Suppressor macrophage (primary cell): Measurements from ENCODE around the gene FLVCR2.

ENCODE experiments used
- DNase-seq, 4 experiments: peaks; one replicate each; pipeline ENCODE4 v3.0.0-alpha.2; 2020 to 2022

Gene FLVCR2

DNA sequence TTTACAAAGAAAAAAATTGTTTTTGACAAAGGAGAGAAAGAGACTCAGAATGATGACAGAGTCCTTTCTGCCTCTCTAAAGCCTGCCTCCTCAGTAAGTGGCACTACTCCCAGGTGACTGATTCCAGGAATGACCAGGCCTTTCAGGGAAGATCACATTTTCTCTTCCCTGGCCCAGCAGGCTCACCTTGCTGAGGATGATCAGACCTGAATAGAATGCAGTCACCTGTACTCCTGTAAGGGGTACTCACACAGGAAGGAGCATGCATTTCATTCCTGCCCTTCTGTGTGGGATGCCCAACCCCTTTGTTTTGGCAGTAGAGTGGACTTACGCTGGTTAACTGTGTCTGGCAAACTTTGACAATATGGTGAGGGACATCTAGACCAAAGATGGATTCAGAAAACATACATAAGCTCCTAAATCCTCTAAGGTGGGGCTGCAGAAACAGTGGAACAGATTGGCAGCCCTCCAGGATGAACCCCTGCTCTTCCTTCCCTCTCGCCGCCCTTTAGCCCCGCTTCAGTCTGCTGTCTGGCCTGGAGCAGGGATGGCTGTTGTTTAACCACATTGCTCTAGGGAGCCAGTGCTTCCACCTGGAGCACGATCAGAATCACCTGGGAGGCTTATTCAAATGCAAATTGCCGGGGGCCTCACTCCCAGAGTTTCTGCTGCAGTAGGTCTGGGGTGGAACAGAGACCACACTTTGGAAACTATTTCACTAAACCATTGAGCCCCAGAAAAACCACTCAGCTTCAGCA is 52.5 kb downstream of the FLVCR2 start:
- no peak for DNase-seq

DNA sequence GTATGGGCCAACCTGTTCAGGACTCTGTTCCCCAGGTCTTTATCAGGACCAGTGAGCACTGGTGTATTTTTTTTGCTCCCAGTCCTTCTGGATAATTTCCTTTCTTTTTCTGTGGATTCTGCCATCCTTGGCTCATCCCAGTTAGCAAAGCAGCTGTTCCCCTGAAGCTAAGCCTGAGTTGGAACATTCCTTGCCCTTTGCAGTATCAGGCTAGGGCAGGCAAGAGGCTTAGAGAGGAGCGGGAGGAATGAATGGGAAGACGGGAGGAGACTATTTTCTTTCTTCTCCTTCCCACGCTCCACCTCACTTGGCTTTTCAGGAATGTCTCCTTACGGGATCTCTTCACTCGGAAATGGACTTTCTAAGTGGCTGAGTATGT is 53.0 kb downstream of the FLVCR2 start:
- DNase-seq = no peak

DNA sequence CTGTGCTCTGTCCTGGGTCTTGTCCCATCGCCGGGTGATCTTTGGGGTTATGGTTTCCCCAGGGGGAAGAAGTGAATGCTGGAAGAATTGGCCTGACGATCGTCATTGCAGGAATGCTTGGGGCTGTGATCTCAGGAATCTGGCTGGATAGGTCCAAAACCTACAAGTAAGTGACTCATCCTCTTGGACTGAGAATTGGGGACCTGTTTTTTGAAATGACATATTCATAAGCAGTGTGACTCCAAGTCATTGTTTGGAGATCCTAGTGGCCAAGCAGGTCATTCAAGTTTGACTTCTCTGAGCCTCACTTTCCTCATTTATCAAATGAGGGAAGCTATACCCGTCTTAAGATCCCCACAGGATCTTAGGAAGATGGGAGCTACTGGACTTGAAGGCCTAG is 56.4 kb downstream of the FLVCR2 start:
- no peak for DNase-seq

DNA sequence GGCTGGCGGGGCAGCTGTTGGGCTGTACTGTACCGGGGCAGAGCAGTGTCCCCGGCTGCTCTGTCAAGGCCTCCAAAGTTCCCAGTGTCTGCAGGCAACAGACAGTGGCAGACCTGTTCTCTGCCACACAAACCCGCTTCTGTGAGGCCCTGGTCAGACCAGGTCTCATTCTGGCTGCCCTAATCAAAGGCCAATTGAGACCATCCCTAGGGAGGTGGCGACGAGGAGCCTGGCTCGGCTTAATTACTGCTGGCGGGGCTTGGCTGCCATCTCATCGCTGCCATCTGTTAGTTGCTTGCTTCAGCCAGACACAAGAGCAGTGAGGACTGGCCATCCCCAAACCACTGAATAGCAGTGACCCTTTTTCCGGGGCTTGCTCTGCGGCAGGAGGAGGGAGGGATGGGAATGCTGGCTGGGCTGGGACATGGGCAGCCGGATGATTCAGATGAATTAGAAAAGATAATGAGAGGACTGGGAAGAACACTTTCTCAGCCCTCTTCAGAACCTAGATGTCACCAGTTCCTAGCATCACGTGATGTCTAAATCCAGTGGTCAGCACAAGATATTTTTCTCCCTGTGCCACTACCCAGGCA is 57.8 kb downstream of the FLVCR2 start:
- no peak for DNase-seq

DNA sequence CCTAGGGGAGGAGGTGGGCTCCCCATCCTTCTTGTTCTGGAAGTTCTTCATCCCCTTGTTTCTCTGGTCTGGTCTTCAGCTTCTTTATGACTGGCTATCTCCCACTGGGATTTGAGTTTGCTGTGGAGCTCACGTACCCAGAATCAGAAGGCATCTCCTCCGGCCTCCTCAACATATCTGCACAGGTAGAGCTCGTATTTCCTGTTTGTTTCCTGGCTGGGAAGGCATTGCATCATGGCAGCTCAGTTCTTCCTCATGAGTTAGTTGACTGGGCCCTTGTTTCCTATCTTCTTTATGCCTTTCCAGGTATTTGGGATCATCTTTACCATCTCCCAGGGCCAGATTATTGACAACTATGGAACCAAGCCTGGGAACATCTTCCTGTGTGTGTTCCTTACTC is 62.5 kb downstream of the FLVCR2 start:
- DNase-seq = no peak

DNA sequence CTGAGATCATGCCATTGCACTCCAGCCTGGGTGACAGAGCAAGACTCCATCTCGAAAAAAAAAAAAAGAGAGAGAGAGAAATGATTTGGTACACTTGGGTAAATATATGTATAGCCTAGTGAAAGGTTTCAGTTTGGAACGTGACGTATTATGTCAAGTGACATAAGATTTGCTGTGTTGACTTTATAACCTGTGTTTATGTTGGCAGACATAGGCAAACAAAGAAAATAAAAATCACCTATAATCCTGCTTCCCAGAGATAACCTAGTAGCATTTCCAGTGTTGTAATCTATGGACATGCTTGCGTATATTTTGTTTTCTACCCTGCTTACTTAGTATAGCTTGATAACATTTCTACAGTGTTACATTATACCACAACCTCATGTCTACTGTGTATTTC is 65.6 kb downstream of the FLVCR2 start:
- DNase-seq = no peak

DNA sequence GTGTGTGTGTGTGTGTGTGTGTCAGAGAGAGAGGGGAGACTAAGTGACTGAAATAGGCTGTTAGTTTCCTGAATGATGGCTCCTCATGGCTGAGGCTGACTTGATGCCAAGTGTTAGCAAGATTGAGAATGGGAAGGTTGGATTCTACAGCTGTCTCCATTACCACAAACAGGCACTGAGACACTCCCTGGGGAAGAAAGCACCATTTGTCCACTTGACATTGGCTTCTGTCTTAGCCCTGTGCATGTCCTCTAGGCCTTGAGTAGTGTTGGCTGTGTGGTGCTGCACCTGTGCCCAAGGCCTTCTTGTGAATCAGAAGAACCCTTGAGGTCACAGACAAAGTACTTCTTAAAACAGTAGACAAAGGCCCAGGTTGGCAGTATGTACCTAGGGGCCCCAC is 66.6 kb downstream of the FLVCR2 start:
- no peak for DNase-seq

DNA sequence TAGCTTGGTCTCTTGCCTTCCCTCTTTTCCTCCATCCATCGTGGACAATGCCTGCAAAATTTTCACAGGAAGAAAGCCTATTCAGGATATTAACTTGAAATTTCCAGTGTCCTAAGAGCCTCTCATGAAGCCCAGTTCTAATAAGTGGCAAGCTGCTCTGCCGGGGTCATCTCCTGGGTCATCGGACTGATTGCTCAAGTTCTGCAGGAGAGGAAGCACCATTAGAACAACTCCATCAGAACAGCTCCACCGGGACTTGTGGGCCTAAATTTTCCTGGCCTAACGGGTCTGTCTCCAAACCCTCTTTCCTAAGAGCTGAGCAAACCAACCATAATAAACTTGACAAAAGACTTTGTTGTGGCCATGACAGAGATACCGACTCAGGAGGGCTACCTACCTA is 68.3 kb downstream of the FLVCR2 start:
- no peak for DNase-seq

DNA sequence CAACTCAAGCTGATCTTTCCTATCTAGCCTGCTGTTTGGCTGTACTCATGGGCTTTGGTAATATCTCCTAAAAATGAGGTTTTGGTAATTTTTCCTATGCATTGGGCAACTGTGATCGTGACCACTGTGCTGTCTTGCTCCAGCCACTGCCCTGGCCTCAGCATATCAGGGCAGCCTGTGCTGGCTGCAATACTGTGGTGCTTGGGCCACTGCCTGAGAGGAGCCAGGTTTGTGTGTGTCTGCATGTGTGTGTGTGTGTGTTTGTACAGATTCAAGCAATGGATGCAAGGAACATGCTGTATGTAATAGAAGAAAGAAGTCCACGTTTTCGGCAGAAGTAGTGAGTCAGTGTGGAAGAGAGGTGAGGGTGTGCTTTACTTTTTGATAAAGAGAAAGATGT is 69.2 kb downstream of the FLVCR2 start:
- no peak for DNase-seq

DNA sequence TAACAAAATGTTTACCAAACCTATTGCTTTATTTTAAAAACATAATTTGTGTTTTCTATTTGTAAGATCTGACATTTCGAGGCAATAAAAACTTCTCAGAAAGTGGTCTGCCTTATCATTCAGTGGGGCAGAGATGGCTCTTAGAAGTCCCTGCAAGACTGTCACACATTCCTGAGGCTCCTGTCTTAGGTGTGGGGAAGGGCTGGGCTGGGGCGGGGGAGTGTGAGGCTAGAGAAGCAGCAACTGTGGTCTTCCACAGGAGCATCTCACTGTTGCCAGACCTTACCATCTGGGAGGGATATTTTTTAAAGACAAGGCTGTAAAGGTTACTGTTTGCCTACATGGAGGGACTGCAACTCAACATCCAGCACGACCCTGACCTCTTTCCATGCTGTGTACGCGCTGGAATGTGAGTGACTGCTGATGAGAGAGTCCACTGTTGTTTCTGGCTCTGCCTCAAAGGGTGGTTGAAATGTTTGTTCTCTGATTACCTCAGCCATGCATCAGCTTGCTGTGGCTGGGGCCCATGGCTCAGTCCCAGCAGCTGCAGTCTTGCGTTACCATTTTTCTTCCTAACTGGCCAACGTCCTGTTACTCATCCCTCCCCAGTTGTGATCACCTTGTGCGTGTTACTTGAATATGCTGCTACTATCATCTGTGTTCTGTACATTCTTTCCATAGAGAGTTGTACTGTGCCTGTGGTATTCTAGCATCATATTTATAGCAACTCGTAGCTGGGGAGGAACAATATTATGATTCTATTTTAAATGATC is 69.8 kb downstream of the FLVCR2 start:
- DNase-seq = no peak

DNA sequence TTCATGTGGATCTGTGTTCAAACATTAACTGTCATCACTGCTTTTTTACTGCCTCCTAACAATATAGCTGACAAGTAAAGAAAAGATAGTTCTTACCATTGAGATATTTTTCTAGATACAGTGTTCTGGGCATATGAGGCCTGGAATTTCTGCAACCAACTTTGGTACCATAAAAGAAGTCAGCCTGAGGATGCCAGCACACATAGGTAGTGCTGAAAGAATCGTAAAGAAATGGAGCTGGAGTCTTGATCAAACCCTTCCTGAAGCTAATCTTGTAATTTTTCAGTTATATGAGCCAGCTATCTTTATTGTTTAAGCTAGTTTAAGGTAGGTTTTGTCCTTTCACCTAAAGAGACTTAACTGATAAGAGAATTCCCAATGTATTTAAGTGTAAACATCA is 70.9 kb downstream of the FLVCR2 start:
- DNase-seq = no peak

DNA sequence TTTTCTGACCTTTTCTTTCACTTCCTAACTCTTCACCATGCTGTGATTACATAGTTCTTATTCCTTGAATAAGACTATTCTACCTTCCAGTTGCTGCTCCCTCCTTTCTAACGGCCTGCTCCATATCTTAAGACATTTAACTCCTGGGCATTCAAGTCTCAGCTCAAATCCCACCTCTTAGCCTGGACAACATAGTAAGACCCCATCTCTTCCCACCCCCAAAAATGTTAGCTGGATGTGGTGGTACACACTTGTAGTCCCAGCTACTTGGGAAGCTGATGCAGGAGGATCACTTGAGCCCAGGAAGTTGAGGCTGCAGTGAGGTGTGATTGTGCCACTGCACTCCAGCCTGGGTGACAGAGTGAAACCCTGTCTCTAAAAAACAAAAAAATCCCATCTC is 71.4 kb downstream of the FLVCR2 start:
- DNase-seq = no peak

DNA sequence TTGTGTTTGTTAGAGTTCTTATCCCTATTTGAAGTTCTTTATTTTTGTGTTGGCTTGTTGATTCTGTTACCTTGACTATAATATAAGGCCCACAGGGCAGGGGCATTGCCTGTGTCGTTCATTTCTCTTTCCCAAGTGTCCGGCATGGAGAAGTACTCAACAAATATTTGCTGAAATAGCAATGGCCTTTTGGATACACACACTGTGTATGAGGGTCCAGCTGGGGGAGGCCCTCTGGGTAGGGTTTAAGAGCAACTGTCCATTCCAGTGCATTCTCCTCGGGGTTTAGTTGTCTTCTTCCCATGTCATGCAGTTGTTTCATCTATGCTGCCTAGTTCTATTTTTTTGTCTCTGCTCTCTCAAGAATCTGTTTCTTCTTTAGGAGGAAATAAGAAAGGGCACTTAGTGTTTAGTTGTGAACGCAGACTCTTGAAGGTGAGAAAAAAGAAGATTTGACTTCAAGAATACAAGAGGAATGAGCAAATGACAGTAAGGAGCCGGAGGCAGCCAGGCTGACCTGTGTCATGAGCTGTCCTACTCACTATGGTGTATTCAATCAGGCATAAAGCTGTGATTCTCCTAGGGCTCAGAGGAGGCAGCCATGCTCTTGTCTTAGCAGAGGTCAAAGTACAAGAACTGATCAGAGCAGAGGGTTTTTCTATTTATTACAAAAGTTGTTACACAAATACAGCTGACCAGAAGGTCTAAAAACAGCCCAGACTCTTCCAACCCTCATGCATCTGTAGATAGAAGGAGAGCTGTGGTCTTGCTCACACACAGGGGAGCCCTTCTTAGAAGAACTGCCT is 72.0 kb downstream of the FLVCR2 start:
- no peak for DNase-seq

DNA sequence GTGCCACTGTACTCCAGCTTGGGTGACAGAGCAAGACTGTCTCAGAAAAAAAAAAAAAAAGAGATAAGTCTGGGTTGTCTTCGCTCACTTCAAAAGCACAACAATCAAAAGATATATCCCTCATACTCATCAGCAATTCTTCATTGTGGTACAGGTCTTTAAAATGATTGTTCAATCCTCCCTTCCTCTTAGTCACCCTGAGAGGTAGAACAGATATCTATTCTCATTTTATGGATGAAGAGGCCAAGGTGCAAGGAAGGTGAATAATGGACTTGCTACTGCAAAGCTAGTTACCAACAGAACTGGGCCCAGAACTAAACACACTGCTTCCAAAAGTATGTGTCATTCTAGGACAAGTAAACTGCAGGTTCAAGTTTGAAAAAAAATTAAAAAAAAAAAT is 75.1 kb downstream of the FLVCR2 start:
- no peak for DNase-seq

DNA sequence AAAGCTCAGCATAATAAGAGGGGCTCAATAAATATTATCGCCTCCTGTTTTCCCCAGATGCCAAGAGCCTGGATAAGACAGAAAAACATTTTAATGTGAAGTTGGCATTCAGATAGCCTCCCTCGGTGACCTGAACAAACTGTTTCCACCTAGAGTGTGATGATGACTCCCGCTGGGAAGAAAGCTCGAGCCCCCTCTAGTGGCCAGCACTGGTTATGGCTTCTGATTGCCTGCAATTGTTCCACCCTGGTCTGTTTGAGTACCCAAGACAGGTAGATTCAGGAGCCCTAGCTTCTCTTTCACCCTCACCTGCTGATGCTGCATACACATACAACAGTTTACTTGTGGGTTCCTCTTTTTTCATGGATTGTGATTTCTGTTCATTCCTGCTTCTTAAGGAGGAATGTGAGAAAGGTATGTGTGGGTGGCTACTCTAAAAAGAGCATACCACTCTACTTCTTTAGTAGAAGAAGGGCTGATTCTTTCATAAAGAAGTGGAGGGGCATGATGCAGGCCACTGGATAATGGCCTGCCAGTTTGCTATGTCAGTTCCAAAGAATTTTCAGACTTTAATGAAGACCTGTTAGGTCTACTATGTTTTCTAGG is 75.8 kb downstream of the FLVCR2 start:
- DNase-seq = peak; percentile 80 to 89 (median 86)

DNA sequence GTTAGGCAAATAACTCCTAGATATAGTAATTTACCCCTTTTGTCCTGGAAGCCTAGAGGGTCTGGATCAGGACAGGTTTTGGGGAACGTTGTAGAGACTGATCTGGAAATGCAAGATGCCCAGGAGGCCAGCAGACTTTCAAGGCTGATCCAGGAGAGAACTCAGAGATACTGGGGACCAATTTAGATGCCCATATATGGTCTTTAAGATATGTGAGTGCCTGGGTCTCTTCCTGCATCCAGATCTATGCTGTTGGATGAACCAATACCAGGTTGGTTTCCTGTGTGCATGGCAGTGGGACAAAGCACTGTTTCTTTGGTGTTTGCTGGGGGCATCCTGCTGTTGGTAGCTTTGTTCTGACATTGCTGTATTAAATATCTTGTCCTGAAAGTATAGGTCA is 76.8 kb downstream of the FLVCR2 start:
- no peak for DNase-seq

DNA sequence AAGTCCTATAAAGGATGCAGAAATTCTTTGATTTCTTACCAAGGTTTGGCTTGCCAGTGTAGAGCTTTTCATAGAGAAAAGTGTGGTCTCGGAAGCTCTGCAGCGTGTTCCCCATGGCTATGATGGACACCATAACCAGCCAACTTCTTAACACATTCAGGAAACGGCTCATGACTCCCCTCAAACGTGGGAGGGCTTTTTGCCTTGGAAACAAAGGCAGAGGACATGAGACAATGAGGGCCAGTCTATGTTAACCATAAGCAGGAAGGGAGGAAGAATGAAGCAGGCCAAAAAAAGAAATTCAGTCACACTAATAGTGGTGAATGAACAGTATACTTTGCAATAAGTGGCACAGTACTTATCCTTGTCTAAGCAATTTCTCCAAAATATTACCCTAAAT is 78.9 kb downstream of the FLVCR2 start:
- no peak for DNase-seq

DNA sequence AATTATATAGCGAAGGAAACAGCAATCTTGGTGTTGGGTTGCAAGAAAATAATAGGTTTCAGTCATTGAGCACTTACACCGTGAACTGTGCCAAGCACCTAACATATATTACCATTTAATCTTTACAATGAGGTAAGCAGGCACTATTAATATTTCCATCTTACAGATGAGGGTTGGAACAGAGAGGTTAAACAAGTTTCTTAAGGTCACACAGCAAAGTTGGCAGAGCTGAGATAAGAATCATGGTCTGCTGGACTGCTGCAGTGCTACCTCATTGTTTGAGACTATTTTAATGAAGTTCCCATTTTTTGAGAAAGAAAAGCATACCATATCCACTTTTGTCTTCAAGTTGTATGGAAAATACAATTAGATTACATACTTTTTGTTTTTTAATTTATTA is 80.5 kb downstream of the FLVCR2 start:
- no peak for DNase-seq

DNA sequence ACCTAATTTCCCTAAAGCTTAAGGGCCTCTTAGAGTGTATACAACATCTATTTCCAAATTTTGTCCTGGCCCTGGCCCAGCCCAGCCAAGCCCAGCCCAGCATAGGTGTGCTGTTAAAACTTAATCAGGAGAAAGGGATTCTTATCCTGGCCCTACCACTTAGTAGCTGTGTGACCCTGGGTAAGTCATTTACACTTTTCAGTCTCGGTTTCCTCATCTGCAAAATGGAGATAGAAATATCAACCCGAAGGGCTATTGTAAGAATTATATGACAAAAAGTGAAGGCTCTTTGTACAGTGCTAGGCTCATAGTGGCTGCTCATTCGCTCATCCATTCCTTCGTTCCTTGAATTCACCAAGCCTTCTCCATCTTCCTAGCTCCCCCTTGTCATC is 81.8 kb downstream of the FLVCR2 start:
- DNase-seq = no peak

DNA sequence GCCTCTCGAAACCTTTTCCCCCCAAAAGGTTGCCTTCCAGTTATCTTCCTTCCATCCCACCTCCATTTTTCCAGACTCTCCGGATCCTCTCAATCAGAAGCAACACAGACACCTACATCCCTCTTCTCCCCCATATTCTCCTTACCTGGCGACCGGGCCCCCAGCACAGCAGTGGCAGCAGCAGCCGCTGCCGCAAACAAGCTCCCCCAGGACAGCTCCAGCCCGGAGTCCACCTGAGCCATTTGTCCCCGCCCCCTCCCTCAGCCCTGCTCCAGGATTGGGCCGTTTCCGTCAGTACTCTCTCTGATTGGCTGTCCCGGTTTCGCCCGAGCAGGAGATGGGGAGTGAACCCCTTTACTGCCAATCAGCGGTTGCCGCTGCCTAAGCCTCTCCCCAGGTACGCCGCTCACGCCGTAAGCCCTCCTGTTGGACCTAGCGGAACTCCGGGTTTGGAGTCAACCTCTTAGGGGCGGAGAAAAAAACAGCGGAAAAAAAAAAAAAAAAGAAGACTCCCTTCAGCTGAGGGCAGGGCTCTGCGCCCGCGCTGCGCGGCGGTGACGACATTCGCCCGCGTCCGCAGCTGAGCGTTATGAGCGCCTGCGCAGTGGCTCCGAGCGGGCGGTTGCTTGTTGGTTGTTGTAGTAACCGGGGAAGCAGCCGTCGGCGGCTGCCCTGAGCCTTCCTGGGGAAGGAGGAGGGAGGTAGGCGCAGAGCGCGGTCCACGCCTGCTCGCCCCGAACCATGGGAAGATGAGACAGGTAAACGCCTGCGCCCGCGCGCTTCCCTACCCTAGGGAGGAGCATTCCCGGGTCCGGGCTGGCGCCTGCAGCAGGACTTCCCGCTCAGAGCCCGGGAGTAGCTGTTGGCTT is 82.4 kb downstream of the FLVCR2 start, which contains the start of the genes ERG28 and TTLL5:
TSS of gene ERG28 (minus strand) at position 247 of the 869 bp plus-strand sequence. CDS start 3,374 bp downstream, outside the sequence.
TSS of gene TTLL5 (plus strand) at position 617 of the 869 bp plus-strand sequence. CDS start 1,904 bp downstream, outside the sequence.
- DNase-seq = peak; percentile 97 to 98 (median 98)

DNA sequence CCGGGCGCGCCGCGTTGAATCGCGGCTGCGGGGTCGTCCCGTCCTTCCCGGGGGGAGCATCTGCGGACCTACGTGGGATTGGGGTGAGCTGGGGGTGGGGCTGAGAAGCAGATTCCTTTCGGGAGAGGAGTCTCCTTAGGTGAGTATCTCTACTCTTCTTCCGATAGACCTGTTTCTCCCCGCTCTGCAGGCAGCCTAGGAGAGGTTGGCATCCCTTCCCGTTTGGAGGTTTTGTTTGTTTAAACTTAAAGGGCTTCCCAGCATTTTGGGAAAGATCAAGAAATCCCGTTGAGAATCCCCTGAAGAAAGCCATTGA is 83.0 kb downstream of the FLVCR2 start:
- DNase-seq = no peak

DNA sequence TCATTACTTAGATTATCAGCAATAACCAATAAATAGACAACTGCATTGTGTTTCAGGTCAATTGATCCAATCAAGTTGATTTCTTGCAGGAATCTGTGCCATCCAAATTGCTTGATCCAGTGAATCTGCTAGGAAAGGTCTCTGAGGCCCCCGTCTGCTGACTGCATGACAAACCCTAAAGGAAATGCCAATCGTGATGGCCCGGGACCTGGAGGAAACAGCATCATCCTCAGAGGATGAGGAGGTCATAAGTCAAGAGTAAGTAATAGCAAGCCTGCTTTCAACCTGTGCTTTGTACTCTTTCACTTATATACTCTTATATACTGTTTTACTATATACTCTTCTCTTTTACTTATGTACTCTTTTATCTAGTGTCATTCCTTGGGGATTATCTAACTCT is 84.5 kb downstream of the FLVCR2 start:
- DNase-seq = no peak
